Cardiac septum (tissue), 1 donor: ENCODE measurements around the gene MRPL45. TPM values are rescaled to one million over a fixed set of nuclear protein-coding genes. Genes with fewer than 3 reads are reported as not detected.
"Not testable (repeated sequence)": the region's sequence is repeated elsewhere in the genome, so short reads cannot be mapped to it uniquely, and the experiment has no call there.

Experiments used
- DNase-seq: peaks from one replicate; pipeline ENCODE4 v3.0.0-alpha.2; 2020; ENCODE audit warnings: low spot score
- intact Hi-C: fragments of 100-400 bp; cut with DNase I; formaldehyde crosslinking; loops from one replicate; pipeline ENCODE4 v1.14.0; 2022
- long read RNA-seq: library from polyadenylated mRNA; unstranded; transcript quantifications from one replicate; pipeline ENCODE4 v2.0.0, GENCODE V29; 2021
- total RNA-seq: library from RNA; stranded (reverse); fragmentation: NEBNext Ultra II Directional; extraction: Animal tissue kit (Norgen Biotek cat#: 25700); gene quantifications from one replicate; pipeline ENCODE4 v1.2.1, GENCODE V29; 2021
- donor health status: DM: no; HTN: no; CAD: no.

MRPL45 gene
- total RNA-seq: 26.3 TPM
- long read RNA-seq, transcript MRPL45-203 (8 exons, 1,705 nt): major isoform, 47 of 52 reads
- long read RNA-seq, partial matches to known transcripts: 3 of 52 reads
- long read RNA-seq, other reads (novel, unspliced or antisense): 2 of 52 reads

- intact Hi-C loops: not testable (repeated sequence)
- peak; percentile 99 for DNase-seq
Measured at GRCh38 chr17:38296834-38297517, at the start of gene MRPL45. Gene MRPL45, plus strand, starts transcription at chr17:38297168. Its CDS starts 16 bp downstream, at chr17:38297184.

GRCh38 chr17:38253191-38253590 lies 43.8 kb upstream of the MRPL45 start:
- DNase-seq, intact Hi-C loops: not testable (repeated sequence)

GRCh38 chr17:38254357-38254756 lies 42.6 kb upstream of the MRPL45 start:
- intact Hi-C loops, DNase-seq: not testable (repeated sequence)

- intact Hi-C loops: not testable (repeated sequence)
- peak; percentile 95 for DNase-seq
Measured at GRCh38 chr17:38257013-38257621, 39.9 kb upstream of the MRPL45 start.

DNA sequence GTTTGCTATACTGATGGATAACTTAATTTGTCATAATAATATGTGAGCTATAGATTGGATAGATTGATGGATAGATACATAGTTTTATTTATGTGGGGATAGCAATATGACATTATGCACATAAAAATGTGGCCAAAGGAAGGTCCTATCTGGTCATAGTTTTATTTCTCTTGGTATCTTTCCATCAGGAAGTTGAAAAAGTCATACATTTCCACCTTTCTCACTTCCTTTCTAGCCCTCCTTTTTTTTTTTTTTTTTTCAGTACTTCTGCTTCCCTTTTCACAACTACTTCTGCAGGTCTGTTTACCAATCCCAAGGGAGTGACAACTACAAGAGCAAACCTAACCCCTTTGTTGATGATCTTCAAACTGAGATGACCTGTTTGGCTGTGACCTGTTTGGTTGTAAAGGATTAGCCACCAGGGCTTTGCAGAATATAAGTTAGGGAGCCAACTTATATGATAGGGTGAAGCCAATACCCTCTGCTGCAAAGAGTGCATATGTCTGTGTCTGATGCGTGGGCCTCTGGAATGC lies 30.9 kb upstream of the MRPL45 start:
- DNase-seq, intact Hi-C loops: not testable (repeated sequence)

- DNase-seq: not testable (repeated sequence)
Measured at GRCh38 chr17:38266571-38266970, 30.4 kb upstream of the MRPL45 start.

DNA sequence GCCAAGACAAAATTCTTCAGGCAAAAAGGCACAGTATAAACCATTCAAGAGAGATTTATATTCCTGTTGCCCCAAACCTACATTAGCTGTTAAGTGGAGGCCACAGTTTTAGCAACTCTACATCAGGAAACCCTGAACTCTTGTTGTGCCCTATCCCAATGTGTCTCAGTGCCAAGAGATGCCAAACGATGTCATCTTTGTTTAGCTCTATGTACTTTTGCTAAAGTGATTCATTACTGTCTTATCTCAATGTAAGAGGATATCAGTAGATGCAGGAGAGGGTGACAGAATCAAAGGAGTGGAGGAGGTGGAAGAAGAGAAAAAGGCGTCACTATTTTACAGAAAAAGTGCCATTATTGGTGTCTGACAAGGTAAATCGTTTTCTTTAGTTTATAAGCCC lies 28.8 kb upstream of the MRPL45 start:
- DNase-seq, intact Hi-C loops: not testable (repeated sequence)

More at GRCh38 chr17:38266571-38266970, 30.4 kb upstream of the MRPL45 start:
- intact Hi-C loops: not testable (repeated sequence)

DNA sequence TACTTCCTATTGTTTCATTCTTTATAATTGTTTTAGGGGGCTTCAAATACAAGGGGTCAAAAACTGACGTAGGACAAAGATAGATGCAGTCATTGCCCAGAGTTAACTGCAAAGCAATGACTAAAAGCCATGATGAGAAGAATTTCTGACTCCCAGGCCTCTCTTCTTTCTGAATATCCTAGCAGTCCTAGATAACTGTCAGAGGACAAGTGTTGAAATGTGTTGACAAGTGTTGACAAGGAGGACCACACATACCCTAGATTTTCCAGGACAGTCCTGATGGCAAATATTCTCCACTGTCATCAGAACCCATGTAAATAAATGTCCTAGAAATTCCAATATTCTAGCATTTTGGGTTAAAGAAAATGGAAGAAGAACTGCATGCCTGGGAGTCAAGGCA lies 27.9 kb upstream of the MRPL45 start:
- DNase-seq, intact Hi-C loops: not testable (repeated sequence)

GRCh38 chr17:38269552-38269951 lies 27.4 kb upstream of the MRPL45 start:
- DNase-seq, intact Hi-C loops: not testable (repeated sequence)

DNA sequence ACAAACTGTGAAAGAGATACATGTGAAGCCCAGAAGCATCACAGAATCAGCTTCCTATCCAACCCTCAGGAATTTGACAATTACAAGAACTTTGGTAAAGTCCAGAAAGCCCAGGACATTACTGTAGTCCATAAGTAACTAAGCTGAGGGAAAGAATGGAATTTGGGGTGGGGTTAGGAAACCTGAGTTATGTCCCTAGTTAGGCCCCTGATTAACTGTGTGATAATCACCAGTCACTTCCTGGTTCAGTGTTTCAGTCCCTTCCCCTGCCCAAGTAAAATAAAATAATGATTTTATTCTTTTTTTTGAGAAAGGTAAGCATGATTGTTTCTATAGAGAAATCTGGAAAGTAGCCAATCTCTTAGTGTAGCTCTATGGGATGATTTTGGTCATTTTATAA lies 11.0 kb upstream of the MRPL45 start:
- intact Hi-C loops, DNase-seq: not testable (repeated sequence)

- DNase-seq: peak; percentile 79
Measured at GRCh38 chr17:38286501-38287091, 10.4 kb upstream of the MRPL45 start.

GRCh38 chr17:38288217-38288827 lies 8.6 kb upstream of the MRPL45 start:
- DNase-seq, intact Hi-C loops: not testable (repeated sequence)

More at GRCh38 chr17:38286501-38287091, 10.4 kb upstream of the MRPL45 start:
- intact Hi-C loops: not testable (repeated sequence)

- intact Hi-C loops: not testable (repeated sequence)
Measured at GRCh38 chr17:38289760-38290159, 7.2 kb upstream of the MRPL45 start.

GRCh38 chr17:38295602-38296365 lies 1.2 kb upstream of the MRPL45 start:
- intact Hi-C loops, DNase-seq: not testable (repeated sequence)

More at GRCh38 chr17:38289760-38290159, 7.2 kb upstream of the MRPL45 start:
- DNase-seq: not testable (repeated sequence)

DNA sequence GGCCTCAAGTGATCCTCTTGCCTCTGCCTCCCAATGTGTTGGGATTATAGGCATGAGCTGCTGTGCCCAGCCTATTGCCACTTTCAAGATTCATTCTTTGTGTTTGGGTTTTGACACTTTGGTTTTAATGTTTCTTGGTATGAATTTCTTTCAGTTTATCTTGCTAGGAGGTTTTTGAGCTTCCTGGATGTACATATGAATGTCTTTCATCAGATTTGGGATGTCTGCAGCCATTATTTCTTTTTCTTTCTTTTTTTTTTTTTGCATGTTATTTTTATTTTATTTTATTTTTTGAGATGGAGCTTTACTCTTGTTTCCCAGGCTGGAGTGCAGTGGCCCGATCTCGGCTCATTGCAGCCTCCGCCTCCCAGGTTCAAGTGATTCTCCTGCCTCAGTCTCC lies 18.5 kb downstream of the MRPL45 start:
- intact Hi-C loops: no loop called here
- peak; percentile 26 for DNase-seq

- intact Hi-C loops: no loop called here
- no peak for DNase-seq
Measured at GRCh38 chr17:38317081-38317480, 20.1 kb downstream of the MRPL45 start.

DNA sequence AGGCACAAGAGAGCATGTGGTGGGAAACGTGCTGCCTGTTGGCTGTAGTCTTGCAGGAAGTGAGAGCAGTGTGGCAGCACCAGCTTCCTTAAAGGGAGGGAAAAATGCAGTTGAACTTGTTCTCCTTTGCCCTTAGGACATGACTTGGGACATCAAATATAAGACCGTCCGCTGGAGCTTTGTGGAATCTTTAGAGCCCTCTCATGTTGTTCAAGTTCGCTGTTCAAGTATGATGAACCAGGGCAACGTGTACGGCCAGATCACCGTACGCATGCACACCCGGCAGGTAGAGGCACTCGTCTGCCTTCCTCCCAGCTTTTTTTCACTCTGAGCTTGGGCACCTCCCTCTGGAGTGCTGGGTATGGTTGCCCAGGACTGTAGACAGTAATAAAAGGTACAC lies 23.5 kb downstream of the MRPL45 start:
- intact Hi-C loops: no loop called here
- DNase-seq: peak; percentile 49

- peak; percentile 82 for DNase-seq
- intact Hi-C loops: no loop called here
Measured at GRCh38 chr17:38322156-38322779, 25.3 kb downstream of the MRPL45 start.
